ENCODE measurements around the gene CBFA2T2. TPM values are rescaled to one million over a fixed set of nuclear protein-coding genes. Genes with fewer than 3 reads are reported as not detected.
"Not testable (repeated sequence)": the region's sequence is repeated elsewhere in the genome, so short reads cannot be mapped to it uniquely, and the experiment has no call there.

The CBFA2T2 gene
- total RNA-seq, result 10 to 100 TPM; 17.3 to 21.8 TPM

- Mint-ChIP-seq H3K36me3 (ENCODE audit: low read depth) (peaks cover 1% of the 10 kb centered on the region), H3K27ac (peak within 1 kb of the TSS; percentile 90), H3K9me3 (no peaks in the 10 kb centered on the region), H3K27me3 (no peaks in the 10 kb centered on the region), H3K4me1 (peaks cover 15% of the 10 kb centered on the region), H3K4me3 (peak within 1 kb of the TSS; percentile 82)
- no peak for DNase-seq
- POLR2A ChIA-PET, result interaction anchor here (0.7 kb wide), 1 partner anchor 72 kb away, joined by 3 read pairs; no protein-coding TSS in a partner anchor
- CTCF ChIA-PET, result interaction anchor here (0.6 to 1.7 kb wide), 6 partner anchors 11 to 575 kb away, joined by 3 to 6 read pairs (median 4); no protein-coding TSS in a partner anchor
Measured at GRCh38 chr20:33490023-33490933, at the start of gene CBFA2T2. Gene CBFA2T2 (plus strand): TSS chr20:33490096. CDS start chr20:33490268, 172 bp downstream.

DNA sequence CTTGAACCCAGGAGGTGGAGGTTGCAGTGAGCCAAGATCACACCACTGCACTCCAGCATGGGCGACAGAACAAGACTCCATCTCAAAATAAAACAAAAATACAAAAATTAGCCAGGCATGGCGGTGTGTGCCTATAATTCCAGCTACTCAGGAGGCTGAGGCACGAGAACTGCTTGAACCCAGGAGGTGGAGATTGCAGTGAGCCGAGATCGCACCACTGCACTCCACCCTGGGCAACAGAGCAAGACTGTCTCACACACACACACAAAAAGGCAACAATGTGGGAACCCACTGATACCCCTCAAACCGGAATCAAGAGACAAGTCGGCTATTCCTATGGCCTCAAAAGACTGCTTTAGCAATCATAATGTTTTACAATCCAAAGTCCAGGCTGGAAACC, 49.3 kb upstream of the CBFA2T2 start:
- H3K36me3 Mint-ChIP-seq (ENCODE audit: low read depth); H3K9me3 Mint-ChIP-seq; POLR2A ChIA-PET; DNase-seq; H3K4me3 Mint-ChIP-seq; CTCF ChIA-PET; H3K27me3 Mint-ChIP-seq; H3K27ac Mint-ChIP-seq: not testable (repeated sequence)
- H3K4me1 Mint-ChIP-seq, result peaks cover 21% of the 10 kb centered on the region

DNA sequence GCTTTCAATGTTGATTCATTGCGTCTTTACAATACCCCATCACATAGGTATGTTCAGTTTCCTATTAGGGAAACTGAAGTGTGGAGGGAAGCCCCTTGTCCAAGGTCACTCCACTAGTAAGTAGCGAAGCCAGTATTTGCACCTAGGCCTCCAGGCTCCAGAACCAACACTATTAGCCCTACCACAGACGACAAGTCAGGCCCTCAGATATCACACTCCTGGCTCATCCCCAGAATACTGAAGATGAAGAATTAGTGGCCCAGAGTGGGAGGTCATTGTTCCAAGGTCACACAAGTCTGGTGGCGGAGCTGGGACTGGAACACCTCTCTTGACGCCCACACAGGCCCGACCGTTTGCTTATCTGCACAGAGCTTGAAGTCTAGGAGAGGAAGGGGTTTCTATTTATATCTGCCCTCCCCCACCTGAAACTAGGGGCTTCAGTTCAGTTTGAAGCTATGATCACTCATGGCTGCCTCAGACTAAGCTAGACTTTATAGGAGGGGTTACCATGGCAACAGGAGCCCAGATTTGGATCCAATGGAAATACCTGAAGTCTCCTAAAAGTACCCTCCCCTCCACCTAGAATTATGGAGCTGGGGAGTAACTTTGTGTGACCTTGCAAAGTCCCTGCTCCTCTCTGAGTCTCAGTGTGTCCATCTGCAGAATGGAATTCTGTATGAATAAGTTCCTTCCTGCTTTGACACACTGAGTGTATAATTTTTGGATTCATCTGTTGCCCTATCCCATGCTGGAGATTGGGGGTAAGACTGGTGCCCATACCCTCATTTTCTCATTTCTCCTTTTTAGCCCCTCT, 48.5 kb upstream of the CBFA2T2 start:
- Mint-ChIP-seq H3K36me3 (ENCODE audit: low read depth) (no peaks in the 10 kb centered on the region), H3K27ac (peak overlapping the region; percentile 50), H3K27me3 (peaks cover 9% of the 10 kb centered on the region), H3K9me3 (no peaks in the 10 kb centered on the region), H3K4me1 (peaks cover 27% of the 10 kb centered on the region), H3K4me3 (no peak overlapping the region)
- ChIA-PET POLR2A (no interaction called here), CTCF (no interaction called here)
- DNase-seq, result no peak

DNA sequence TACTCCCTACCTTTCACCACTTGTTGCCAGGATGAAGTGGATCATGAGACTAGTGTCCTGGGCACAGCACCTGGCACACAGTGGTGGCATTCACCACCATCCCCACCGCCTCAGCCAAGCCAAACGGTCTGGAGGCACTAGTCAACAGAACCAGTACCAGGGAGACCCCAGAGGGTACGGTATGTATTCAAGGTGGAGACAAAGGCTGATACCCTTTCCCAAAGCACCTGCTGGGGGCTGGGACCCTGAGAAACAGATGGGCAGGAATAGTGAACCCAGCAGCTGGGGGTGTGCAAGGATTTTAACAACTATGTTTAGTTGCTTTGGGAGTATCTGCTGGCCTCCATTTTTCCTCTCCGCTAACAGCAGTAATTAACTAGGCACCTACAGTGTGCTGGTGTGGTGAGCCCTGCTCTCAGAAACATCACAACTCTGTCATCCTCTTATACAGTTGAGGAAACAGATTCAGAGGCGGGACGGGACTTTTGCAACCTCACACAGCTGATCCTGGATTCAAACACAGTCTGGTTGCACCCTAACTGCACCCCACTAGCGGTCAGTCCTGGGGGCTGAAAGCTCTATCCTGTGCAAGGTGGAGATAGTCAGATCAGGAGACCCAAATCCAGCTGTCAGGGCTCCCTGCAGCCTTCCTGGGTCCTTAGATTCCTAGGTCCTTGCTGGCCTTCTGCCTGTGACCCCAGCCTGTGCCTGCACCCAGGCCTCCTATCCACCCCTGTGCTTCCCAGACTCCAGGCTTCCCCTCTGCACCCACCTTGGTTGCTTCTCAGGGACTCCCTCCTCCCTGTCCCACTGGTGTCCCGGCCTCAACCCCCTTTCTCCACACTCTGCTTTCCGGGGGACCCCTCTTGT, 47.5 kb upstream of the CBFA2T2 start:
- POLR2A ChIA-PET, result no interaction called here
- Mint-ChIP-seq H3K27me3 (peaks cover 9% of the 10 kb centered on the region), H3K27ac (peak overlapping the region; percentile 79), H3K4me3 (peak overlapping the region; percentile 70), H3K9me3 (no peaks in the 10 kb centered on the region), H3K4me1 (peaks cover 29% of the 10 kb centered on the region), H3K36me3 (ENCODE audit: low read depth) (no peaks in the 10 kb centered on the region)
- CTCF ChIA-PET, result no interaction called here
- no peak for DNase-seq

DNA sequence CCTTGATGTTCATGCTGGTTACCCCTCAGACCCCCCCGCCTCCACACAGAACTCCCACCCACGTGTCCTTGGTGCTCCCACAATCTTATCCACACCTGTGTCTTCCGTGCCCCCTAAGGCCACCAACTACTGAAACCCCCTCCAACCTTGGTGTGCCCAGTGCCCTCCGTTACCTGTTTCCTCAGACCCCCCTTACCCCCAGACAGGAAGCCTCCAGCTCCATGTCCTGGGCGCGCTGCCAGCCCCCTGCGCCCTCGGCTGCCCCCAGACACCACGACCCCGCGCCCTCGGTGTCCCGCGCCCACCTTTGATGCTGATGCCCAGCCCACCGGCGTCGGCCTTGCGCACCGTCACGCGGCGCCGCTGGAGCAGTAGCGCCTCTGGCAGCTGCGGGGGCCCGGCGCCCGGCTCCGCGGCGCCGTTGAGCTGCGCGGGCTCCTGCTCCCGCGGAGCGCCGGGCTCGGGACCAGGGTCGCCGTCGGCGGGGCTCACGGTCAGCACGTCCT, 46.8 kb upstream of the CBFA2T2 start:
- ChIA-PET POLR2A (no interaction called here), CTCF (interaction anchor here (0.6 to 1.1 kb wide), 3 partner anchors 54 to 266 kb away, joined by 3 to 6 read pairs (median 4); partner anchors contain the start of gene ACTL10)
- H3K4me1 Mint-ChIP-seq, result peaks cover 29% of the 10 kb centered on the region
- peaks cover 9% of the 10 kb centered on the region for H3K27me3 Mint-ChIP-seq
- H3K27ac Mint-ChIP-seq, result peak overlapping the region; percentile 79
- peak; percentile 30 for DNase-seq
- H3K36me3 Mint-ChIP-seq (ENCODE audit: low read depth), result no peaks in the 10 kb centered on the region
- peak overlapping the region; percentile 70 for H3K4me3 Mint-ChIP-seq
- no peaks in the 10 kb centered on the region for H3K9me3 Mint-ChIP-seq

- Mint-ChIP-seq H3K4me3 (peak within 1 kb of the TSS; percentile 86), H3K27ac (peak within 1 kb of the TSS; percentile 95), H3K36me3 (ENCODE audit: low read depth) (no peaks in the 10 kb centered on the region), H3K27me3 (peaks cover 9% of the 10 kb centered on the region), H3K9me3 (peaks cover 2% of the 10 kb centered on the region), H3K4me1 (peaks cover 29% of the 10 kb centered on the region)
- ChIA-PET CTCF (interaction anchor here (0.6 to 1.1 kb wide), 4 partner anchors 53 to 293 kb away, joined by 3 to 6 read pairs (median 4); partner anchors contain the start of gene ACTL10), POLR2A (interaction anchor here (0.6 kb wide), 1 partner anchor 194 kb away, joined by 3 read pairs; no protein-coding TSS in a partner anchor)
- peak; percentile 92 for DNase-seq
Measured at GRCh38 chr20:33443512-33444239, 46.2 kb upstream of the CBFA2T2 start, which contains the start of gene SNTA1. Gene SNTA1 (minus strand): TSS chr20:33443763. CDS start chr20:33443620, 143 bp downstream.

DNA sequence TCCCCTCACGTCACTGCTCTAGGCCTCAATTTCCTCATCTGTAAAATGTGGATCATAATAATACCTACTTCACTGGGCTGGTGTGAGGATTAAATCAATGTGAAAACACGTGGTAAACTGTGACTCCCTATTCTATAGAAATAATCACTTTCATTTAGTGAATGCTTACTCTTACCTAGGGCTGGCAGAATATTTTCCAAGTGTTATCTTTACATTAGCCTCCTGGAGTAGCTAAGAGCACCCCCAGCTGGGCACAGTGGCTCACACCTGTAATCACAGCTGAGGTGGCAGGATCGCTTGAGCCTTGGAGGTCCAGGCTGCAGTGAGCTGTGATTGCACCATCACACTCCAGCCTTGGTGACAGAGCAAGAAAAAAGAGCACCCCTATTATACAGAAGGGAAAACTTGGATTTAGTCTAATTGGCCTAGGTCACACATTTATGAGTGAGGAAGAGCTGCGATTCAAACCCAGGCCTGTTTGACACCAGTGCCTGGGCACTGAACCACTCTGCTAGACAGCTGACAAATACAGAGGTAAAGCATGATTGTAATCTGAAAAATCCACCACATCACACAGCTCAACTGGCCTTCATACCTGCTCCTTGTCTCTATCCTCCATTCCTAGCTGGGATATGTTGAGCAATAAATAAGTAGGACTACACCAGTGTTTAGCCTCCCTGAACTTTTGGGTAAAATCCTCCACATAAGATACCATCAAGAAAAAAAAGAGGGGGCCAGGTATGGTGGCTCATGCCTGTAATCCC, 44.9 kb upstream of the CBFA2T2 start:
- POLR2A ChIA-PET, result interaction anchor here (0.6 kb wide), 2 partner anchors 18 to 193 kb away, joined by 3 read pairs; no protein-coding TSS in a partner anchor
- H3K9me3 Mint-ChIP-seq, result peaks cover 2% of the 10 kb centered on the region

GRCh38 chr20:33445881-33446625, 43.8 kb upstream of the CBFA2T2 start:
- Mint-ChIP-seq H3K4me3 (no peak overlapping the region), H3K27ac (peak overlapping the region; percentile 32), H3K9me3 (peaks cover 2% of the 10 kb centered on the region), H3K4me1 (peaks cover 29% of the 10 kb centered on the region), H3K36me3 (ENCODE audit: low read depth) (no peaks in the 10 kb centered on the region), H3K27me3 (peaks cover 9% of the 10 kb centered on the region)
- DNase-seq, result no peak
- ChIA-PET CTCF (interaction anchor here (3.3 kb wide), 1 partner anchor 222 kb away, joined by 10 read pairs; no protein-coding TSS in a partner anchor), POLR2A (no interaction called here)

More for the DNA sequence above, 44.9 kb upstream of the CBFA2T2 start:
- CTCF ChIA-PET, result interaction anchor here (0.6 to 3.3 kb wide), 5 partner anchors 10 to 223 kb away, joined by 3 to 10 read pairs (median 3); partner anchors contain the start of gene CDK5RAP1
- Mint-ChIP-seq H3K27me3 (peaks cover 9% of the 10 kb centered on the region), H3K4me1 (peaks cover 29% of the 10 kb centered on the region), H3K27ac (peak overlapping the region; percentile 95), H3K36me3 (ENCODE audit: low read depth) (no peaks in the 10 kb centered on the region), H3K4me3 (peak overlapping the region; percentile 86)
- DNase-seq, result peak; percentile 41

DNA sequence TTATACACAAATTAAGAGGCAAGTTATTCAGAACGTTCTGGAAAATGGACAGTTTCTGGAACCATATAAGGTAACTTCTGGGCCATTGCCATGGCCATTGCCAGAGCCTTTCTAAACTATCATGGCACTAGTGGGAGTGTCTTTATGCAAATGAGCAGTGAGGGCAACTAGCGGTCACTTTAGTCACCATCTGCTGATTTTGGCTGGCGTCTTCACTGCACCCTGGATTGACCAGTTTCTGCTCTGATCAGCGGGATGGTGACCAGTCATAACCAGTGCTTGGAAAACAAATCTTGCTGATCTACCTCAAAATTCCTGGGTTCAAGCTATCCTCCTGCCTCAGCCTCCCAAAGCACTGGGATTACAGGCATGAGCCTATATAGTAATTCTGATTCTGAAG, 39.0 kb upstream of the CBFA2T2 start:
- POLR2A ChIA-PET, result no interaction called here
- Mint-ChIP-seq H3K9me3 (peaks cover 2% of the 10 kb centered on the region), H3K36me3 (ENCODE audit: low read depth) (no peaks in the 10 kb centered on the region), H3K4me1 (peaks cover 7% of the 10 kb centered on the region), H3K4me3 (no peak overlapping the region), H3K27ac (no peak overlapping the region), H3K27me3 (no peaks in the 10 kb centered on the region)
- no peak for DNase-seq
- CTCF ChIA-PET, result no interaction called here

DNA sequence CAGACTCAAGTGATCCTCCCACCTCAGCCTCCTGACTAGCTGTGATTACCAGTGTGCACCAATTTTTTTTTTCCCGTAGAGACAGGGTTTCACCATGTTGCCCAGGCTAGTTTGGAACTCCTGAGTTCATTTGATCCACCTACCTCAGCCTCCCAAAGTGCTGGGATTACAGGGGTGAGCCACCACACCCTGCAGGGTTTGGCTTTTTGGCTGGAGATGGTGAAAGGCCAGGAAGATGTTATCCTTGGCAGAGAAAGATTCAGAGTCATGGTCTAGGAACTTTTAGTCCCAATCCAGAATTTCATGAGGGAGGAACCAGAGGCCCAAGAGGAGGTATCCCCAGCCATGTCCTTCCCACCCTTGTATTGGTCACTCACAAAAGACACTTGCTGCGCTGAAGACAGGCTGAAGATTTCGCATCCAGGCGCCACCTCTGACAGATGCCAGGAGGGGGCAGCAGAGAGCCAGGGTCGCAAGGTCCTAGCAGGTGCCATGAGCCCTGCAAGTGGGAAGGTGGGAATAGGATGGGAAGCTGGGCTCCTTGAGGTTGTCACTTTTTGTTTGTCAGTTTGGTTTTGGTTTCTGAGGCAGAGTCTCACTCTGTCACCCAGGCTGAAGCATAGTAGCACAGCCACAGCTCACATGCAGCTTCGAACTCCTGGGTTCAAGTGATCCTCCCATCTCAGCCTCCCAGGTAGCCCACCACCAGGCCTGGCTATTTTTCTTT, 32.8 kb upstream of the CBFA2T2 start:
- H3K36me3 Mint-ChIP-seq (ENCODE audit: low read depth); H3K27me3 Mint-ChIP-seq; H3K9me3 Mint-ChIP-seq; H3K27ac Mint-ChIP-seq; H3K4me1 Mint-ChIP-seq; H3K4me3 Mint-ChIP-seq; POLR2A ChIA-PET: not testable (repeated sequence)
- CTCF ChIA-PET, result interaction anchor here (0.6 to 1.2 kb wide), 11 partner anchors 21 to 960 kb away, joined by 3 to 8 read pairs (median 3); partner anchors contain the start of genes ACTL10 and CBFA2T2
- peak; percentile 82 for DNase-seq
